ENCODE measurements around the gene KLKB1. TPM values are rescaled to one million over a fixed set of nuclear protein-coding genes. Genes with fewer than 3 reads are reported as not detected.
"Not testable (repeated sequence)": the region's sequence is repeated elsewhere in the genome, so short reads cannot be mapped to it uniquely, and the experiment has no call there.

KLKB1 gene
- total RNA-seq, 4 donors from 2014 or later, result 0.62 to 1.1 TPM; not detected in 2

DNA sequence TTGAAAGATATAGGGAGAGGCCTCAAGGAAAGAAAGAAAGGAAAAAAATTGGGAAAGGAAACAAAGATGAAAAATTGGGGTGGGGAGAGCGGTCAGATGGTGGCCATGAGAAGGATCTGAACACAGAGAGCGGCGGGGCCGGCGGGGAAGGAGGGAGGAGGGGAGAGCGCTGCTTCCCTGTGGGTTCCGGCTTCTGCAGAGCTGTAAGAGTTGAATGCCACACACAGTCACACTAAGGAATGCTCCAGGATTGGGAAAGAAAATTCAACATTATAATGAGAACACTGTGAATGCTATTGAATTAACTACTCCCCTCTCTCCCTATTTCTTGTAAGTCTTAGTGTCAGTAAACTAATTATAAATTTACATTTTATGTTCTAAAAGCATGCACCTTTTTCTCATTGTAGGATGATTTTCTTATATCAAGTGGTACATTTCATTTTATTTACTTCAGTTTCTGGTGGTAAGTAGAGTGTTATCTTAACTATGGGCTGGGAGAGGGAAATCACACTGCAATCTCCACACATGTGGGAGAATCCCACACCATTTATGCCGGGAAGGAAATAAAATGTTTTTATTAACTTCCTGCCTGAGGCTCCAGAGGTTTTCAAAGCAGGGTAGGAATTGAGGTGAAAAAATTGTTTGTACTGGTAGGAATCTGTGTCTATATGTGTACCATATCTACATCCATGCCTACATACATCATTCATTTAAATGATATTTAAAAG, 39.6 kb downstream of the KLKB1 start:
- no peak overlapping the region for H3K4me3 ChIP-seq
- DNase-seq, result no peak
- no peak for TF ChIP-seq POLR2A (IDR thresholded peaks at IDR 0.05)
- TF ChIP-seq, protein P1, sequence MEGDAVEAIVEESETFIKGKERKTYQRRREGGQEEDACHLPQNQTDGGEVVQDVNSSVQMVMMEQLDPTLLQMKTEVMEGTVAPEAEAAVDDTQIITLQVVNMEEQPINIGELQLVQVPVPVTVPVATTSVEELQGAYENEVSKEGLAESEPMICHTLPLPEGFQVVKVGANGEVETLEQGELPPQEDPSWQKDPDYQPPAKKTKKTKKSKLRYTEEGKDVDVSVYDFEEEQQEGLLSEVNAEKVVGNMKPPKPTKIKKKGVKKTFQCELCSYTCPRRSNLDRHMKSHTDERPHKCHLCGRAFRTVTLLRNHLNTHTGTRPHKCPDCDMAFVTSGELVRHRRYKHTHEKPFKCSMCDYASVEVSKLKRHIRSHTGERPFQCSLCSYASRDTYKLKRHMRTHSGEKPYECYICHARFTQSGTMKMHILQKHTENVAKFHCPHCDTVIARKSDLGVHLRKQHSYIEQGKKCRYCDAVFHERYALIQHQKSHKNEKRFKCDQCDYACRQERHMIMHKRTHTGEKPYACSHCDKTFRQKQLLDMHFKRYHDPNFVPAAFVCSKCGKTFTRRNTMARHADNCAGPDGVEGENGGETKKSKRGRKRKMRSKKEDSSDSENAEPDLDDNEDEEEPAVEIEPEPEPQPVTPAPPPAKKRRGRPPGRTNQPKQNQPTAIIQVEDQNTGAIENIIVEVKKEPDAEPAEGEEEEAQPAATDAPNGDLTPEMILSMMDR (IDR thresholded peaks at IDR 0.05), result no peak
- H3K4me1 ChIP-seq, result no peaks in the 10 kb centered on the region
- H3K27ac ChIP-seq, result no peak overlapping the region
- no peaks in the 10 kb centered on the region for H3K36me3 ChIP-seq
- no peaks in the 10 kb centered on the region for H3K9me3 ChIP-seq
- no peaks in the 10 kb centered on the region for H3K27me3 ChIP-seq
- intact Hi-C loops (cut with DNase I; ENCODE audit: low total_unique reads), result no loop called here

- DNase-seq, result no peak
- TF ChIP-seq, protein P1 (IDR thresholded peaks at IDR 0.05), result no peak
- no peak for TF ChIP-seq POLR2A (IDR thresholded peaks at IDR 0.05)
- Histone ChIP-seq H3K27me3 (no peaks in the 10 kb centered on the region), H3K9me3 (no peaks in the 10 kb centered on the region), H3K4me3 (no peak overlapping the region), H3K36me3 (no peaks in the 10 kb centered on the region), H3K27ac (no peak overlapping the region), H3K4me1 (no peaks in the 10 kb centered on the region)
- intact Hi-C loops (cut with DNase I; ENCODE audit: low total_unique reads), result no loop called here
Observed at GRCh38 chr4:186271081-186271678, 43.9 kb downstream of the KLKB1 start.

GRCh38 chr4:186272699-186273391, 45.5 kb downstream of the KLKB1 start:
- Histone ChIP-seq H3K9me3 (no peaks in the 10 kb centered on the region), H3K36me3 (no peaks in the 10 kb centered on the region), H3K27ac (no peak overlapping the region), H3K4me1 (no peaks in the 10 kb centered on the region), H3K4me3 (no peak overlapping the region), H3K27me3 (no peaks in the 10 kb centered on the region)
- TF ChIP-seq POLR2A (IDR thresholded peaks at IDR 0.05), result no peak
- no peak for DNase-seq
- intact Hi-C loops (cut with DNase I; ENCODE audit: low total_unique reads), result no loop called here

DNA sequence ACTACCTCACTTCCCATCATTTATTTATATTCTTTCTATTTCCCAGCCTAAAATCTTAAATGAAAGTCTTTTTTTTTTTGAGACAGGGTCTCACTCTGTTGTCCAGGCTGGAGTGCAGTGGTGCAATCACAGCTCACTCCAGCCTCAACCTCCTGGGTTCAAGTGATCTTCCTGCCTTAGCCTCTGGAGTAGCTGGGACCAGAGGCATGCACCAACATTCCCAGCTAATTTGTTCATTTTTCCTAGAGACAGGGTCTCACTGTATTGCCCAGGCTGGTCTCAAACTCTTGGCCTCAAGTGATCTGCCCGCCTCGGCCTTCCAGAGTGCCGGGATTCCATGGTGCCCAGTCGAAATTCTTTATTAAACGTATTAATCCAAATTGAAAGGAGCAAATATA, 46.1 kb downstream of the KLKB1 start:
- H3K4me3 ChIP-seq; intact Hi-C loops (cut with DNase I; ENCODE audit: low total_unique reads); H3K9me3 ChIP-seq; H3K27me3 ChIP-seq; H3K36me3 ChIP-seq; H3K4me1 ChIP-seq; H3K27ac ChIP-seq; DNase-seq: not testable (repeated sequence)

GRCh38 chr4:186283311-186283710, 56.0 kb downstream of the KLKB1 start:
- H3K36me3 ChIP-seq, result no peaks in the 10 kb centered on the region
- intact Hi-C loops (cut with DNase I; ENCODE audit: low total_unique reads), result no loop called here

More at GRCh38 chr4:186283311-186283710, 56.0 kb downstream of the KLKB1 start:
- Histone ChIP-seq H3K4me3 (no peak overlapping the region), H3K27ac (no peak overlapping the region), H3K27me3 (no peaks in the 10 kb centered on the region), H3K9me3 (no peaks in the 10 kb centered on the region), H3K4me1 (no peaks in the 10 kb centered on the region)
- TF ChIP-seq POLR2A (IDR thresholded peaks at IDR 0.05), result no peak
- TF ChIP-seq, protein P1 (IDR thresholded peaks at IDR 0.05), result no peak
- no peak for DNase-seq

Measured in uterus (tissue), 4 donors.